ENCODE data around the gene PWWP2B. TPM values are rescaled to one million over a fixed set of nuclear protein-coding genes. Genes with fewer than 3 reads are reported as not detected.

The PWWP2B gene
- polyA plus RNA-seq, 1 experiment = 2.7 TPM

DNA sequence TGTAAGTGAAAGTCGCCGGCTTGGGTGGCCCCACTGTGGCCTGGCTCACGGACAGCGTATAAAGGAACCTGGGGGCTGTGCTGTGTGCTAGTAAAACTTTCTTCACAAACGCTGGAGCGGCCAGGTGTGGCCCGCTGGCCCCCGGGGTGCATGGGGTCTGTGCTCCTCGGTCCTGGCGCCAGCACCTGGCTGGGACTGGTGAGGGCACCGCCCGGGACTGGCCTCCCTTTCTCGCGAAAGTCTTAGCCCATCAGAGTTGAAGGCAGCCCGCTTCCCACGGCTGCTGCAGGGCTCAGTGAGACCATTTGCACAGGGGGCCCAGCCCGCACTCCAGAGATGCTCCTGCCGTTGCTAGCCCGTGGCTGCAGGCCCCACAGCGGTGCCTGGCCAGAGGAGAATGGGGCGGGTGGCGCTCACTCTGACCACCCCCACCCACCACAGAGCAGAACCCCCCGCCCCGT lies 5.8 kb downstream of the PWWP2B start:
- peaks cover 6% of the 10 kb centered on the region for H3K36me3 ChIP-seq (ENCODE audit: control insufficient read depth, insufficient read depth, low read length)
- no peak overlapping the region for H3K4me3 ChIP-seq (ENCODE audit: low read depth, low read length)
- CTCF ChIA-PET = no interaction called here
- no peaks in the 10 kb centered on the region for H3K27me3 ChIP-seq (ENCODE audit: control insufficient read depth, insufficient read depth, low read length)
- TF ChIP-seq, protein P1, sequence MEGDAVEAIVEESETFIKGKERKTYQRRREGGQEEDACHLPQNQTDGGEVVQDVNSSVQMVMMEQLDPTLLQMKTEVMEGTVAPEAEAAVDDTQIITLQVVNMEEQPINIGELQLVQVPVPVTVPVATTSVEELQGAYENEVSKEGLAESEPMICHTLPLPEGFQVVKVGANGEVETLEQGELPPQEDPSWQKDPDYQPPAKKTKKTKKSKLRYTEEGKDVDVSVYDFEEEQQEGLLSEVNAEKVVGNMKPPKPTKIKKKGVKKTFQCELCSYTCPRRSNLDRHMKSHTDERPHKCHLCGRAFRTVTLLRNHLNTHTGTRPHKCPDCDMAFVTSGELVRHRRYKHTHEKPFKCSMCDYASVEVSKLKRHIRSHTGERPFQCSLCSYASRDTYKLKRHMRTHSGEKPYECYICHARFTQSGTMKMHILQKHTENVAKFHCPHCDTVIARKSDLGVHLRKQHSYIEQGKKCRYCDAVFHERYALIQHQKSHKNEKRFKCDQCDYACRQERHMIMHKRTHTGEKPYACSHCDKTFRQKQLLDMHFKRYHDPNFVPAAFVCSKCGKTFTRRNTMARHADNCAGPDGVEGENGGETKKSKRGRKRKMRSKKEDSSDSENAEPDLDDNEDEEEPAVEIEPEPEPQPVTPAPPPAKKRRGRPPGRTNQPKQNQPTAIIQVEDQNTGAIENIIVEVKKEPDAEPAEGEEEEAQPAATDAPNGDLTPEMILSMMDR (IDR thresholded peaks at IDR 0.05; ENCODE audit: insufficient read depth, low read depth, low read length) = no peak
- POLR2A ChIA-PET = no interaction called here
- DNase-seq (ENCODE audit: low read depth) = no peak

DNA sequence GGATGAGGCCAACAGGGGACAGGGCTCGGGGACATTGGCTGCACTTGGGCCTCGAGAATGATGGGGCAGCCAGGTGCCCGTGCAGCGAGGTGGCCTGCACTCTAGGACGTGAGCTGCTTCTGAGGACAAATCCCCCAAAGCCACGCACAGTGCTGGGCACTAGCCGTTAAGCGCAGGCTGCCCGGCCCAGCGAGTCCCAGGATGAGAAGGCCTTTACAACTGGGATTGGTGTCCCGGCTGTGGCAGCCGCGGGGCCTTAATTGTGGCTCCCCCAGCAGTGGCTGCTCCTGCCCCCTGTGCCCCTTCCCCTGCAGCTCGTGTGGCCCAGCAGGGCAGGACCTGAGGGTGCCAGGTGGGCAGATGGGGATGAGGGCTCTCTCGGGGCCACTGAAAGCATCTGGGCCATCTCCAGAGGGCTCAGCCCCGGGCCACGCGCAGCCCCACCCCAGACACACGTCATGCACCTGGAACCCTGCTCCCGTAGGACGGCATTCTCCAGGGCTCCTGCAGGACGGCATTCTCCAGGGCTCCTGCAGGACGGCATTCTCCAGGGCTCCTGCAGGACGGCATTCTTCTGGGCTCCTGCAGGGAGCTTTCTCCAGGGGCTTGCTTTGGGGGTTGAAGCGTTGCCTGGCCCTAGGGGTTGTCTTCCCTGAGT lies 6.6 kb downstream of the PWWP2B start:
- H3K36me3 ChIP-seq (ENCODE audit: control insufficient read depth, insufficient read depth, low read length) = peaks cover 6% of the 10 kb centered on the region
- no peaks in the 10 kb centered on the region for H3K27me3 ChIP-seq (ENCODE audit: control insufficient read depth, insufficient read depth, low read length)
- POLR2A ChIA-PET = no interaction called here
- H3K4me3 ChIP-seq (ENCODE audit: low read depth, low read length) = no peak overlapping the region
- DNase-seq (ENCODE audit: low read depth) = no peak
- TF ChIP-seq, protein P1 (IDR thresholded peaks at IDR 0.05; ENCODE audit: insufficient read depth, low read depth, low read length) = no peak
- CTCF ChIA-PET = interaction anchor here (0.7 kb wide), 1 partner anchor 13 kb away, joined by 3 read pairs; no protein-coding TSS in a partner anchor

DNA sequence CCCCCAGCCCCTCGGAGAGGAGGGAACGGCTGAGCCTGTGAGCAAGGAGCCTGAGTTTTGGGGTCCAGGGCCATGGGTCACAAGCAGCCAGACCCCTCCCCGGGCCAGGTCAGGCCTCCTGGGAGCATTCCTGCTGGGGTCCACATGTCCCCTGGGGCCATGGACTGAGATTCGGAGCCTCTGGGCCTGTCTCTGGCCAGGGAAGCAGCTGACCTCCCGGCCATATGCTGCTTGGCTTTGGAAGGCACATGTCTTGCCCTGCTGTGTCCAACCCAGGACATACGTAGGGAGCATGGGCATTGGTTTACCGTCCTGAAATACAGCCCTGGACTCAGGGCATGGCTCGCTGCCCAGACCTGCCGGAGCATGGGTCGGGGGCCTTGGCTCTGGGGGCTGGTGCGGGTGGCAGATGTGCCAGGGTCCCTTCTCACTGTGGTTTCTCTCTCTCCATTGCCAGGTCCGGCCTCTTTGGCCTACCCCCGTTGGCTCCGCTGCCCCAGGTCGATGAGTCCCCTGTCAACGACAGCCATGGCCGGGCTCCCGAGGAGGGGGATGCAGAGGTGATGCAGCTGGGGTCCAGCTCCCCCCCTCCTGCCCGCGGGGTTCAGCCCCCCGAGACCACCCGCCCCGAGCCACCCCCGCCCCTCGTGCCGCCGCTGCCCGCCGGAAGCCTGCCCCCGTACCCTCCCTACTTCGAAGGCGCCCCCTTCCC lies 7.3 kb downstream of the PWWP2B start:
- ChIA-PET CTCF (interaction anchor here (0.7 kb wide), 1 partner anchor 14 kb away, joined by 3 read pairs; no protein-coding TSS in a partner anchor), POLR2A (no interaction called here)
- Histone ChIP-seq H3K4me3 (ENCODE audit: low read depth, low read length) (no peak overlapping the region), H3K27me3 (ENCODE audit: control insufficient read depth, insufficient read depth, low read length) (no peaks in the 10 kb centered on the region), H3K36me3 (ENCODE audit: control insufficient read depth, insufficient read depth, low read length) (peaks cover 6% of the 10 kb centered on the region)
- no peak for DNase-seq (ENCODE audit: low read depth)
- TF ChIP-seq, protein P1 (IDR thresholded peaks at IDR 0.05; ENCODE audit: insufficient read depth, low read depth, low read length) = no peak

DNA sequence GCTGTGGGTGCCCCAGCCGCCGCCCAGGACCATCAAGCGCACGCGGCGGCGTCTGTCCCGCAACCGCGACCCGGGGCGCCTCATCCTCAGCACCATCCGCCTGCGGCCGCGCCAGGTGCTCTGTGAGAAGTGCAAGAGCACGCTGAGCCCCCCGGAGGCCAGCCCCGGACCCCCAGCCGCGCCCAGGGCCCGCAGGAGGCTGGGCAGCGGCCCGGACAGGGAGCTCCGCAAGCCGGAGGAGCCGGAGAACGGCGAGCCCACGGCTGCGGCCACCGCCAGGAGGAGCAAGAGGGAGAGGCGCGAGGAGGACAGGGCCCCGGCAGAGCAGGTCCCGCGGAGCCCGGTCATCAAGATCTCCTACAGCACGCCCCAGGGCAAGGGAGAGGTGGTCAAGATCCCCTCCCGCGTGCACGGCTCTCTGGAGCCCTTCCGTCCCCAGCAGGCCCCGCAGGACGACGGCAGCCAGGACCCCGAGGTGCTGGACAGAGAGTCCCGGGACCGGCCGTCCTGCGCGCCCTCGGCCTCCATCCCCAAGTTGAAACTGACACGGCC lies 8.0 kb downstream of the PWWP2B start:
- peaks cover 6% of the 10 kb centered on the region for H3K36me3 ChIP-seq (ENCODE audit: control insufficient read depth, insufficient read depth, low read length)
- CTCF ChIA-PET = no interaction called here
- no peak for DNase-seq (ENCODE audit: low read depth)
- POLR2A ChIA-PET = no interaction called here
- TF ChIP-seq, protein P1 (IDR thresholded peaks at IDR 0.05; ENCODE audit: insufficient read depth, low read depth, low read length) = no peak
- no peak overlapping the region for H3K4me3 ChIP-seq (ENCODE audit: low read depth, low read length)
- no peaks in the 10 kb centered on the region for H3K27me3 ChIP-seq (ENCODE audit: control insufficient read depth, insufficient read depth, low read length)

DNA sequence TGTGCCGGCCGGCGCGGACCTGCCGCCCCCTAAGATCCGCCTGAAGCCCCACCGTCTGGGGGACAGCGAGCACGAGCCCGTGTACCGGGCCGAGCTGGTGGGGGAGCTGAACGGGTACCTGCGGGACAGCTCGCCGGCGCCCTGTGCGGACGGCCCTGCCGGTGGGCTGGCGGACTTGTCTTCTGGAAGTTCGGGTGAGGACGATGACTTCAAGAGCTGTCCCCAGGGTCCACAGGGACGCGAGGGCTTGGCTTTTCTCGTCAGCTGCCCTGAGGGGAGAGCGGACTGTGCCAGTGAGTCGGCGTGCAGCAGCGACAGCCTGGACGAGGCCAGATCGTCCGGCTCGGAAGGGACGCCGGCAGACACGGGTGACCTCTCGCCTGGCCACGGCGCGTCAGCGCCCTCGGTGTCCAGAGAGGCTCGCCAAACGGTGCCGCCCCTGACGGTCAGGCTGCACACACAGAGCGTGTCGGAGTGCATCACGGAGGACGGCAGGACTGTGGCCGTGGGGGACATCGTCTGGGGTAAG lies 8.5 kb downstream of the PWWP2B start:
- ChIA-PET CTCF (interaction anchor here (0.8 kb wide), 1 partner anchor 16 kb away, joined by 3 read pairs; no protein-coding TSS in a partner anchor), POLR2A (no interaction called here)
- no peaks in the 10 kb centered on the region for H3K27me3 ChIP-seq (ENCODE audit: control insufficient read depth, insufficient read depth, low read length)
- no peak for DNase-seq (ENCODE audit: low read depth)
- no peak overlapping the region for H3K4me3 ChIP-seq (ENCODE audit: low read depth, low read length)
- peaks cover 6% of the 10 kb centered on the region for H3K36me3 ChIP-seq (ENCODE audit: control insufficient read depth, insufficient read depth, low read length)
- TF ChIP-seq, protein P1 (IDR thresholded peaks at IDR 0.05; ENCODE audit: insufficient read depth, low read depth, low read length) = no peak
